Measurements from ENCODE around the gene HDAC11. TPM values are rescaled to one million over a fixed set of nuclear protein-coding genes. Genes with fewer than 3 reads are reported as not detected.
A peak's percentile ranks its signal among the peaks of the same experiment; 100 is the strongest.

HDAC11 gene
- total and polyA plus RNA-seq, 2 of the 13 experiments (the other 11 are each of a cell fraction or from before 2014, with no cell fraction given), result 13.7 to 33.1 TPM

DNA sequence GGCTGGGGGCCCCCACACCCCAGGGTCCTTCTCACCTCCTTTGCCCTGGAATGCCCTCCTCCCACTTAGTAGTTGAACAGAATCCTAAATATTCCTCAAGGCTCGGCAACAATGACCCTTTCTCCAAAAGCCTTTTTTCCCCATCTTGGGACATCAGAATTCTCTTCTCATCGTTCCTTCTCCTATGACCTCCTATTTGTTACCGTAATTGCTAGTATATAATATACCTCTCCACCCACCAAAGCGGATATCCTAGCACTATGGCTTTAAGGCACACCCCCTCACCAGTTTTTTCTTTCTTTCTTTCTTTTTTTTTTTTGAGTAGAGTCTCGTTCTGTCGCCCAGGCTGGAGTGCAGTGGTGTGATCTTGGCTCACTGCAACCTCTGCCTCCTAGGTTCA lies 16.8 kb downstream of the HDAC11 start:
- Histone ChIP-seq H3K4me2 (ENCODE audit: low read depth, low read length) (no peak overlapping the region), H2AFZ (ENCODE audit: low read length) (no peak overlapping the region), H3K9ac (ENCODE audit: insufficient read depth, low read depth, low read length) (no peak overlapping the region), H4K20me1 (ENCODE audit: insufficient read depth, low read length) (no peaks in the 10 kb centered on the region; the same call in 1 of the 2 replicates), H3K27ac (ENCODE audit: extremely low read length, insufficient read depth, low read length) (no peak overlapping the region), H3K79me2 (ENCODE audit: insufficient read depth, low read length) (no peaks in the 10 kb centered on the region), H3K9me3 (ENCODE audit: low read length) (no peaks in the 10 kb centered on the region), H3K36me3 (replicated peaks in 1 of 2; ENCODE audit: control insufficient read depth in 1 of 2, insufficient read depth in 2 of 2, low read length in 2 of 2) (peaks cover 3 to 8% of the 10 kb centered on the region in 2 experiments; a peak in 4 of 5 replicates), H3K4me1 (ENCODE audit: insufficient read depth, low read length) (peaks cover 7% of the 10 kb centered on the region; the same call in 1 of the 2 replicates), H3K27me3 (ENCODE audit: control insufficient read depth in 1 of 2, insufficient read depth in 2 of 2, low read length in 2 of 2) (no peaks in the 10 kb centered on the region), H3K4me3 (replicated peaks in 1 of 3; ENCODE audit: insufficient read depth in 1 of 3, low read depth in 2 of 3, low read length in 3 of 3) (no peak overlapping the region)
- peak; percentile 54; the same call in 1 of the 2 replicates for TF ChIP-seq GZF1 (CRISPR knock-in tag; IDR thresholded peaks at IDR 0.05)
- no peak for TF ChIP-seq CSRNP1 (CRISPR knock-in tag; IDR thresholded peaks at IDR 0.05)
- 94% methylated on average over 6 of the region's 6 CpGs for WGBS (ENCODE audit: low lambda C conversion rate)
- ChIA-PET CTCF (ENCODE audit: low intra/inter-chr PET ratio, low total read pairs) (interaction anchor here (1.7 to 7.5 kb wide), 2 partner anchors 35 to 152 kb away, joined by 5 to 96 read pairs; no protein-coding TSS in a partner anchor), POLR2A (interaction anchor here (1.0 kb wide), 1 partner anchor 151 kb away, joined by 3 read pairs; no protein-coding TSS in a partner anchor)
- FAIRE-seq, result no peak
- no TSS peak for BruUV-seq (replicated peaks)
- DNase-seq (ENCODE audit: low spot score), result no peak
- intact Hi-C loops (cut with micrococcal nuclease; ENCODE audit: unreplicated experiment) (loop anchor here (1.0 kb wide), 1 partner anchor 153 kb away; no protein-coding TSS in a partner anchor), in situ Hi-C loops (cut with HindIII; ENCODE audit: extremely low pct_ligation_motif_present, low pct_unique_long_range_greater_than_20kb) (loop anchor here (5.0 kb wide), 1 partner anchor 150 kb away; no protein-coding TSS in a partner anchor)
- ATAC-seq, result no peak

GRCh38 chr3:13497386-13497785 lies 17.3 kb downstream of the HDAC11 start:
- Histone ChIP-seq H3K36me3 (replicated peaks in 1 of 2; ENCODE audit: control insufficient read depth in 1 of 2, insufficient read depth in 2 of 2, low read length in 2 of 2) (peaks cover 6 to 7% of the 10 kb centered on the region in 2 experiments; a peak in 3 of 5 replicates), H3K9ac (ENCODE audit: insufficient read depth, low read depth, low read length) (no peak overlapping the region), H3K4me1 (ENCODE audit: insufficient read depth, low read length) (peaks cover 7% of the 10 kb centered on the region; the same call in 1 of the 2 replicates), H3K9me3 (ENCODE audit: low read length) (no peaks in the 10 kb centered on the region), H3K4me2 (ENCODE audit: low read depth, low read length) (no peak overlapping the region), H3K79me2 (ENCODE audit: insufficient read depth, low read length) (no peaks in the 10 kb centered on the region), H4K20me1 (ENCODE audit: insufficient read depth, low read length) (no peaks in the 10 kb centered on the region; the same call in 1 of the 2 replicates), H3K27me3 (ENCODE audit: control insufficient read depth in 1 of 2, insufficient read depth in 2 of 2, low read length in 2 of 2) (no peaks in the 10 kb centered on the region), H3K4me3 (replicated peaks in 1 of 3; ENCODE audit: insufficient read depth in 1 of 3, low read depth in 2 of 3, low read length in 3 of 3) (no peak overlapping the region), H3K27ac (ENCODE audit: extremely low read length, insufficient read depth, low read length) (no peak overlapping the region), H2AFZ (ENCODE audit: low read length) (no peak overlapping the region)
- DNase-seq (ENCODE audit: low spot score) (no peak), FAIRE-seq (no peak), ATAC-seq (no peak)
- intact Hi-C loops (cut with micrococcal nuclease; ENCODE audit: unreplicated experiment) (no loop called here), in situ Hi-C loops (cut with HindIII; ENCODE audit: extremely low pct_ligation_motif_present, low pct_unique_long_range_greater_than_20kb) (loop anchor here (5.0 kb wide), 1 partner anchor 150 kb away; no protein-coding TSS in a partner anchor)
- 100% methylated on average over 2 of the region's 2 CpGs for WGBS (ENCODE audit: low lambda C conversion rate)
- ChIA-PET CTCF (ENCODE audit: low intra/inter-chr PET ratio, low total read pairs) (interaction anchor here (1.7 to 7.5 kb wide), 2 partner anchors 36 to 151 kb away, joined by 5 to 96 read pairs; no protein-coding TSS in a partner anchor), POLR2A (no interaction called here)
- BruUV-seq (replicated peaks), result no TSS peak
- TF ChIP-seq PTBP1 (IDR thresholded peaks at IDR 0.05; ENCODE audit: low read depth, low read length, poor library complexity, severe bottlenecking) (no peak), MAFG (CRISPR knock-in tag; IDR thresholded peaks at IDR 0.05) (no peak), ZNF383 (CRISPR knock-in tag; IDR thresholded peaks at IDR 0.05; ENCODE audit: borderline replicate concordance) (no peak), KAT2B (IDR thresholded peaks at IDR 0.05; ENCODE audit: borderline replicate concordance, low read depth, low read length) (no peak), ZXDC (CRISPR knock-in tag; IDR thresholded peaks at IDR 0.05) (no peak), ZNF251 (CRISPR knock-in tag; IDR thresholded peaks at IDR 0.05) (no peak), SCMH1 (CRISPR knock-in tag; IDR thresholded peaks at IDR 0.05; ENCODE audit: borderline replicate concordance) (no peak), ZEB1 (IDR thresholded peaks at IDR 0.05; ENCODE audit: insufficient replicate concordance, low read depth) (no peak), PAF1 (CRISPR knock-in tag; IDR thresholded peaks at IDR 0.05) (no peak)

All from HepG2 (cell line).